Stimulated activated CD8-positive, alpha-beta memory T cell treated with anti-CD3 and anti-CD28 coated beads, Interleukin-2, amount 100 ng/mL, for 1 hour (primary cell): ENCODE results near the gene HHATL.

Experiments used
- DNase-seq, 2 donors: peaks; one replicate each; pipeline ENCODE4 v3.0.0-alpha.2; 2020; ENCODE audit warnings: low read depth in 2 of 2

Gene HHATL

GRCh38 chr3:42698911-42699230 lies 3.7 kb downstream of the HHATL start:
- no peak for DNase-seq

GRCh38 chr3:42698216-42698910 lies 4.2 kb downstream of the HHATL start:
- DNase-seq: no peak

GRCh38 chr3:42697289-42698051 lies 5.1 kb downstream of the HHATL start:
- no peak for DNase-seq

- no peak for DNase-seq
Measured at GRCh38 chr3:42696356-42697288, 6.0 kb downstream of the HHATL start.

GRCh38 chr3:42694366-42694765 lies 8.2 kb downstream of the HHATL start:
- no peak for DNase-seq

- no peak for DNase-seq
Measured at GRCh38 chr3:42693530-42693930, 9.1 kb downstream of the HHATL start.

GRCh38 chr3:42692667-42693529 lies 9.7 kb downstream of the HHATL start:
- DNase-seq: no peak

GRCh38 chr3:42691816-42692666 lies 10.6 kb downstream of the HHATL start:
- DNase-seq: no peak

- no peak for DNase-seq
Measured at GRCh38 chr3:42690766-42691680, 11.6 kb downstream of the HHATL start.

- no peak for DNase-seq
Measured at GRCh38 chr3:42690191-42690590, 12.4 kb downstream of the HHATL start.

- DNase-seq: no peak
Measured at GRCh38 chr3:42689421-42690014, 13.1 kb downstream of the HHATL start.

GRCh38 chr3:42688487-42689420 lies 13.8 kb downstream of the HHATL start:
- no peak for DNase-seq

GRCh38 chr3:42688016-42688415 lies 14.6 kb downstream of the HHATL start:
- DNase-seq: no peak

- DNase-seq: no peak
Measured at GRCh38 chr3:42686832-42687650, 15.6 kb downstream of the HHATL start.

GRCh38 chr3:42685891-42686820 lies 16.4 kb downstream of the HHATL start:
- DNase-seq: no peak

- DNase-seq: no peak
Measured at GRCh38 chr3:42685363-42685881, 17.2 kb downstream of the HHATL start, which contains the start of gene KLHL40. Gene KLHL40 (plus strand): TSS chr3:42685537. CDS start chr3:42685619, 82 bp downstream.
